PFSK-1 (cell line): Measurements from ENCODE around the gene UGT2B17.

Experiments
- FOXP2 ChIP-seq: optimal IDR thresholded peaks from 2 replicates; pipeline ENCODE3; 2011; ENCODE audit warnings: borderline replicate concordance, control low read depth, inconsistent platforms; ENCODE audit not compliant: insufficient read depth; ENCODE audit errors: extremely low read length, extremely low read depth
- POLR2AphosphoS5 ChIP-seq: IDR thresholded peaks from 2 replicates; pipeline ENCODE4 v1.6.1; 2012; ENCODE audit warnings: low read depth, mild to moderate bottlenecking, control low read depth, low read length, moderate library complexity
- SIN3A ChIP-seq: IDR thresholded peaks from 2 replicates; pipeline ENCODE4 v1.6.1; 2012; ENCODE audit warnings: mild to moderate bottlenecking, low read length, moderate library complexity, borderline replicate concordance; ENCODE audit not compliant: insufficient read depth
- TAF1 ChIP-seq: IDR thresholded peaks from 2 replicates; pipeline ENCODE4 v1.6.1; 2012; ENCODE audit warnings: low read length, control low read depth, borderline replicate concordance; ENCODE audit not compliant: insufficient read depth
- TF ChIP-seq, protein P1 (sequence below), 2 experiments: IDR thresholded peaks; 2 replicates each; pipeline versions ENCODE4 v1.6.1 to v1.8.0; 2011 to 2012; ENCODE audit warnings: low read depth in 2 of 2, low read length in 2 of 2, control low read depth in 1 of 2, inconsistent platforms in 1 of 2, mild to moderate bottlenecking in 1 of 2, moderate library complexity in 1 of 2; ENCODE audit not compliant: insufficient read depth in 1 of 2

The UGT2B17 gene

GRCh38 chr4:68572653-68573170 is 3.4 kb downstream of the UGT2B17 start:
- TF ChIP-seq POLR2AphosphoS5, result no peak
- TF ChIP-seq TAF1, result no peak
- no peak for TF ChIP-seq SIN3A
- no peak for TF ChIP-seq FOXP2
- TF ChIP-seq, protein P1, sequence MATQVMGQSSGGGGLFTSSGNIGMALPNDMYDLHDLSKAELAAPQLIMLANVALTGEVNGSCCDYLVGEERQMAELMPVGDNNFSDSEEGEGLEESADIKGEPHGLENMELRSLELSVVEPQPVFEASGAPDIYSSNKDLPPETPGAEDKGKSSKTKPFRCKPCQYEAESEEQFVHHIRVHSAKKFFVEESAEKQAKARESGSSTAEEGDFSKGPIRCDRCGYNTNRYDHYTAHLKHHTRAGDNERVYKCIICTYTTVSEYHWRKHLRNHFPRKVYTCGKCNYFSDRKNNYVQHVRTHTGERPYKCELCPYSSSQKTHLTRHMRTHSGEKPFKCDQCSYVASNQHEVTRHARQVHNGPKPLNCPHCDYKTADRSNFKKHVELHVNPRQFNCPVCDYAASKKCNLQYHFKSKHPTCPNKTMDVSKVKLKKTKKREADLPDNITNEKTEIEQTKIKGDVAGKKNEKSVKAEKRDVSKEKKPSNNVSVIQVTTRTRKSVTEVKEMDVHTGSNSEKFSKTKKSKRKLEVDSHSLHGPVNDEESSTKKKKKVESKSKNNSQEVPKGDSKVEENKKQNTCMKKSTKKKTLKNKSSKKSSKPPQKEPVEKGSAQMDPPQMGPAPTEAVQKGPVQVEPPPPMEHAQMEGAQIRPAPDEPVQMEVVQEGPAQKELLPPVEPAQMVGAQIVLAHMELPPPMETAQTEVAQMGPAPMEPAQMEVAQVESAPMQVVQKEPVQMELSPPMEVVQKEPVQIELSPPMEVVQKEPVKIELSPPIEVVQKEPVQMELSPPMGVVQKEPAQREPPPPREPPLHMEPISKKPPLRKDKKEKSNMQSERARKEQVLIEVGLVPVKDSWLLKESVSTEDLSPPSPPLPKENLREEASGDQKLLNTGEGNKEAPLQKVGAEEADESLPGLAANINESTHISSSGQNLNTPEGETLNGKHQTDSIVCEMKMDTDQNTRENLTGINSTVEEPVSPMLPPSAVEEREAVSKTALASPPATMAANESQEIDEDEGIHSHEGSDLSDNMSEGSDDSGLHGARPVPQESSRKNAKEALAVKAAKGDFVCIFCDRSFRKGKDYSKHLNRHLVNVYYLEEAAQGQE (IDR thresholded peaks at IDR 0.05; ENCODE audit: insufficient read depth in 1 of 2, low read depth in 2 of 2, low read length in 2 of 2), result no peak

DNA sequence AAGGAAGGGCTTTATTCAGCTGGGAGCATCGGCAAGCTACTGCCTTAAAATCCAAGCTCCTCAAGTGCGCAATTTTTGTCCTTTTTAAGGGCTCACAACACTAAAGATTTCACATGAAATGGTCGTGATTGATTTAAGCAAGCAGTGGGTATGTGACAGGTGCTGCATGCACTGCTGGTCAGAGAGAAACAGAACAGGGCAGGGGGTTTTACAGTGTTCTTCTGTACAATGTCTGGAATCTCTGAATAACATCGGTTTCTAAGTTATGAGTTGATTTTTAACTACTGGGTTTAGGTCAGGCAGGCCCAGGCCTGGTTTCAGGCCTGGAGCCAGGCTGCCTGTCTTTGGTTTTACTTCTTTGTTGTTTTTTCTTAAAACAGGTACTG is 6.0 kb downstream of the UGT2B17 start:
- no peak for TF ChIP-seq TAF1
- TF ChIP-seq SIN3A, result no peak
- no peak for TF ChIP-seq FOXP2
- TF ChIP-seq POLR2AphosphoS5, result no peak
- TF ChIP-seq, protein P1 (IDR thresholded peaks at IDR 0.05; ENCODE audit: insufficient read depth in 1 of 2, low read depth in 2 of 2, low read length in 2 of 2), result no peak

DNA sequence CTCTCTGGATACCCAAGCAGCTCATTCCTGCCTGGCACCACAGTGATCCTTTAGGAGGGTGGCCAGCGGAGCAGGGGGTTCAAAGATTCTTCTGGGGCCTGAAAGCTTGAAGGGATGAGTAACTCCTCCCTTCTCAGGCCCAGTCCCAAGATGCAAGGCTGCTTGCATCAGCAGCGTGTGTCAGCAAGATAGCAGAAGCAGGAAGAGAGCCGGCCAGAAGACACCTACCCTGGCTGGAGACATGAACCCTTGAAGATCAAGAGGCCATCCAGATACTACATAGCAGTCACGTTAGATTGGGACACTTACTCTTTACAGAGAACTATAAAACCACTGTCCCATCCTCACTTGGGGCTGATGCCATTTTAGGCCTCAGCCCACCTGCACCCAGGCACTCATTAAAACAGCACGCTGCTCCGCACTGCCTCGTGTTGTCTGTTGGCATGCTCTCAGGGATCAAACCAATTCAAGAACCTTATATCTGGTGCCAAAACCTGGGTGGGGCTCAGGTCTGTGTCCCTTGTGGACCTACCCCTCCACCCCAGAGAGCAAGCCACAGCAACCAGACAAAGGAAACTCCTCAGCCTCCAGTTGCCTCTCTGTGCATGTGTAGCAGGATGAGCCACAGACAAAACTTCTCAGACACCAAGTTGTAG is 6.5 kb downstream of the UGT2B17 start:
- TF ChIP-seq, protein P1 (IDR thresholded peaks at IDR 0.05; ENCODE audit: insufficient read depth in 1 of 2, low read depth in 2 of 2, low read length in 2 of 2), result no peak
- TF ChIP-seq POLR2AphosphoS5 (no peak), TAF1 (no peak), SIN3A (no peak), FOXP2 (no peak)

DNA sequence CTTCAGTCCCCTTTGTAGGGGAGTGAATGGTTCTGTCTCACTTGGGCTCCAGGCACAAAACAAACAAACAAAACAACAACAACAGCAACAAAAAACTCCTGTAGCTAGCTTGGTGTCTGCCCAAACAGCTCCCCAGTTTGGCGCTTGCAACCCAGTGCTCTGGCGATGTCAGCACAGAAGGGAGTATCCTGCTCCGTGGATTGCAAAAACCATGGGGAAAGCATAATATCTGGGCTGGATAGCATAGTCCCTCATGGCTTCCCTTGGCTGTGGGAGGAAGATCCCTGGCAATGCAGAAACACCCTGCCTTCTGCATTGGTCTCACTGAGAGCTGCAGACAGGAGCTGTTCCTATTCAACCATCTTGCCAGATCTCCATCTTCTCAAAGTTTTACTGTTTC is 39.7 kb downstream of the UGT2B17 start:
- TF ChIP-seq TAF1, result no peak
- no peak for TF ChIP-seq FOXP2
- TF ChIP-seq SIN3A, result no peak
- TF ChIP-seq POLR2AphosphoS5, result no peak
- TF ChIP-seq, protein P1 (IDR thresholded peaks at IDR 0.05; ENCODE audit: insufficient read depth in 1 of 2, low read depth in 2 of 2, low read length in 2 of 2), result no peak
